HepG2 (cell line): ENCODE data around the gene TRPM5. TPM values are rescaled to one million over a fixed set of nuclear protein-coding genes. Genes with fewer than 3 reads are reported as not detected.

Experiments
- ATF7 ChIP-seq, 2 experiments: fragments of 450-650 bp in 1 of 2; sonication (generic) in 1 of 2; formaldehyde crosslinking in 1 of 2; IDR thresholded peaks; 2 replicates each; pipeline versions ENCODE4 v1.4.0 to v1.6.1; 2016 to 2020; ENCODE audit warnings: antibody characterized with exemption in 1 of 2, mild to moderate bottlenecking in 1 of 2, missing genetic modification reagents in 1 of 2
- ATRX ChIP-seq: sonication (generic); formaldehyde crosslinking; IDR thresholded peaks from 2 replicates; pipeline ENCODE4 v1.4.0; 2020; ENCODE audit warnings: missing genetic modification reagents, borderline replicate concordance
- CBX2 ChIP-seq, 2 experiments: fragments of 200-600 bp in 1 of 2; sonication (generic); formaldehyde crosslinking in 1 of 2; IDR thresholded peaks; 2 replicates each; pipeline versions ENCODE4 v1.7.0 to v1.8.1; 2018 to 2022; ENCODE audit warnings: low read depth in 2 of 2, low read length in 1 of 2, mild to moderate bottlenecking in 1 of 2, missing genetic modification reagents in 1 of 2
- FOXO4 ChIP-seq: sonication (generic); formaldehyde crosslinking; conservative IDR thresholded peaks from 2 replicates; pipeline ENCODE4 v1.8.1; 2023; ENCODE audit warnings: missing genetic modification reagents
- GABPA ChIP-seq, 2 experiments: IDR thresholded peaks; 2 replicates each; pipeline ENCODE4 v1.6.1; 2011 to 2016; ENCODE audit warnings: low read depth in 2 of 2, low read length in 1 of 2, missing biosample characterization in 1 of 2, missing genetic modification characterization in 1 of 2
- HDAC6 ChIP-seq: fragments of 200-600 bp; sonication (generic); IDR thresholded peaks from 2 replicates; pipeline ENCODE4 v1.7.0; 2017; ENCODE audit warnings: mild to moderate bottlenecking, antibody characterized with exemption, low read length, low read depth
- JUNB ChIP-seq: sonication (generic); formaldehyde crosslinking; IDR thresholded peaks from 2 replicates; pipeline ENCODE4 v1.8.0; 2022; ENCODE audit warnings: missing genetic modification reagents, mild to moderate bottlenecking, borderline replicate concordance
- KDM2A ChIP-seq: sonication (generic); formaldehyde crosslinking; IDR thresholded peaks from 2 replicates; pipeline ENCODE4 v1.4.0; 2020; ENCODE audit warnings: low read depth, missing genetic modification reagents, borderline replicate concordance
- RERE ChIP-seq: IDR thresholded peaks from 2 replicates; pipeline ENCODE4 v1.6.1; 2016; ENCODE audit warnings: low read depth, missing genetic modification reagents, missing compliant biosample characterization
- REST ChIP-seq, 2 experiments: IDR thresholded peaks; 2 replicates each; pipeline ENCODE4 v1.6.1; 2011 to 2012; ENCODE audit warnings: low read length in 2 of 2, borderline replicate concordance in 1 of 2, low read depth in 1 of 2, mild to moderate bottlenecking in 1 of 2, moderate library complexity in 1 of 2
- STAT5B ChIP-seq: sonication (generic); formaldehyde crosslinking; IDR thresholded peaks from 2 replicates; pipeline ENCODE4 v1.4.0; 2020; ENCODE audit warnings: missing genetic modification reagents
- SYNCRIP ChIP-seq: fragments of 200-400 bp; formaldehyde crosslinking; IDR thresholded peaks from 2 replicates; pipeline ENCODE4 v1.6.1; 2018; ENCODE audit warnings: mild to moderate bottlenecking, low read depth, low read length; ENCODE audit not compliant: insufficient read depth
- ZFX ChIP-seq: sonication (generic); formaldehyde crosslinking; IDR thresholded peaks from 2 replicates; pipeline ENCODE4 v1.4.0; 2020; ENCODE audit warnings: mild to moderate bottlenecking, low read depth, missing genetic modification reagents, moderate library complexity
- ZNF292 ChIP-seq: sonication (generic); formaldehyde crosslinking; IDR thresholded peaks from 2 replicates; pipeline ENCODE4 v1.8.1; 2022; ENCODE audit warnings: mild to moderate bottlenecking, low read depth, missing genetic modification reagents, borderline replicate concordance
- ZNF468 ChIP-seq: sonication (generic); formaldehyde crosslinking; IDR thresholded peaks from 2 replicates; pipeline ENCODE4 v1.8.0; 2022; ENCODE audit warnings: mild to moderate bottlenecking, moderate library complexity, missing genetic modification reagents
- ZSCAN20 ChIP-seq: sonication (generic); formaldehyde crosslinking; IDR thresholded peaks from 2 replicates; pipeline ENCODE4 v1.4.0; 2020; ENCODE audit warnings: missing genetic modification reagents, mild to moderate bottlenecking, borderline replicate concordance
- polyA plus RNA-seq, 8 experiments: library from polyadenylated mRNA; depleted of rRNA in 3 of 8; stranded (reverse) in 7 of 8; unstranded in 1 of 8; fragments of >200 nt; fragmentation: Illumina TruSeq in 4 of 8; extraction: Trizol in 4 of 8; gene quantifications; 2 replicates each; pipeline versions ENCODE4 v1.2.1 to v1.2.3, GENCODE V29; 2011 to 2016; ENCODE audit warnings: low read depth in 4 of 8, missing spikeins in 1 of 8, mixed read lengths in 1 of 8; ENCODE audit not compliant: insufficient read depth in 1 of 8
- total RNA-seq, 5 experiments: library from RNA; depleted of rRNA; stranded (reverse); fragments of >200 nt; fragmentation: Illumina TruSeq; extraction: Trizol; gene quantifications; 2 replicates each; pipeline ENCODE4 v1.2.3, GENCODE V29; 2016; ENCODE audit warnings: low read depth in 1 of 5

The TRPM5 gene
- total and polyA plus RNA-seq, 2 of the 13 experiments (the other 11 are each of a cell fraction or from before 2014, with no cell fraction given), result 0.12 TPM; not detected in 1

GRCh38 chr11:2420502-2421225, 23.6 kb downstream of the TRPM5 start (continued):
- TF ChIP-seq ZFX (CRISPR knock-in tag) (peak; percentile 85), RERE (CRISPR knock-in tag) (no peak), SYNCRIP (no peak), ATF7 (IDR thresholded peaks at IDR 0.05) (no peak), ATF7 (CRISPR knock-in tag; IDR thresholded peaks at IDR 0.05) (no peak), STAT5B (CRISPR knock-in tag) (no peak), REST (IDR thresholded peaks at IDR 0.05; ENCODE audit: borderline replicate concordance in 1 of 2, low read depth in 1 of 2, low read length in 2 of 2) (no peak), ZNF292 (CRISPR knock-in tag) (no peak), GABPA (IDR thresholded peaks at IDR 0.05; ENCODE audit: low read depth, low read length) (no peak), GABPA (CRISPR knock-in tag; IDR thresholded peaks at IDR 0.05; ENCODE audit: low read depth) (peak; percentile 72), HDAC6 (no peak), ATRX (no peak), JUNB (CRISPR knock-in tag) (no peak), CBX2 (IDR thresholded peaks at IDR 0.05; ENCODE audit: low read depth, low read length) (no peak), CBX2 (CRISPR knock-in tag; IDR thresholded peaks at IDR 0.05; ENCODE audit: low read depth) (no peak), FOXO4 (CRISPR knock-in tag) (no peak), KDM2A (peak; percentile 69), ZSCAN20 (no peak), ZNF468 (no peak)
